ENCODE results near the gene PUSL1. TPM values are rescaled to one million over a fixed set of nuclear protein-coding genes. Genes with fewer than 3 reads are reported as not detected.

Gene PUSL1
- total RNA-seq, 2 donors from 2014 or later = 21.7 to 23.8 TPM

DNA sequence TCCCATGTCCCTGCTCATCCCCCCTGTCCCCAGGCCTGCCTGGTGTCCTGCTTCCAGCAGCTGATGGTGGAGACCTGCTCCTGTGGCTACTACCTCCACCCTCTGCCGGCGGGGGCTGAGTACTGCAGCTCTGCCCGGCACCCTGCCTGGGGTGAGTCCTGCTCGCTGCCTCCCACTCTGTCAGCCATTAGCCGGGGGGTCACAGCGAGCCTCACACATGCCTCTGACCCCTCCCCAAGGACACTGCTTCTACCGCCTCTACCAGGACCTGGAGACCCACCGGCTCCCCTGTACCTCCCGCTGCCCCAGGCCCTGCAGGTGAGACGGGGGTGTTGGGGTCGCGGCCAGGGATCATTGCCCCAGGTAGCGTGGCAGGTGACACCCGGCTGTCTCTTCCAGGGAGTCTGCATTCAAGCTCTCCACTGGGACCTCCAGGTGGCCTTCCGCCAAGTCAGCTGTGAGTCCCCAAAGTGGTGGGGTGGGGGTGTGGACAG, 18.1 kb upstream of the PUSL1 start:
- Histone ChIP-seq H3K9ac (ENCODE audit: extremely low read depth, low read length, poor library complexity, severe bottlenecking) (no peak overlapping the region), H3K27me3 (ENCODE audit: control insufficient read depth, insufficient read depth, low read length, poor library complexity, severe bottlenecking) (no peaks in the 10 kb centered on the region), H3K27ac (ENCODE audit: low read depth, low read length) (no peak overlapping the region), H3K36me3 (ENCODE audit: control insufficient read depth, insufficient read depth, low read length) (no peaks in the 10 kb centered on the region), H3K4me3 (ENCODE audit: low read length) (no peak overlapping the region), H3K4me1 (ENCODE audit: control insufficient read depth, insufficient read depth, low read length) (no peaks in the 10 kb centered on the region), H3K9me3 (ENCODE audit: control insufficient read depth, low read length) (no peaks in the 10 kb centered on the region)
- Mint-ChIP-seq H3K36me3 (ENCODE audit: low read depth) (no peaks in the 10 kb centered on the region), H3K4me1 (no peaks in the 10 kb centered on the region), H3K27me3 (ENCODE audit: insufficient read depth) (no peaks in the 10 kb centered on the region), H3K4me3 (no peak overlapping the region), H3K27ac (no peak overlapping the region), H3K9me3 (peaks cover 2% of the 10 kb centered on the region)
- DNase-seq = peak; percentile 94
- 76 to 77% methylated on average over 6 to 15 of the region's 15 CpGs for WGBS, 2 experiments (ENCODE audit: insufficient coverage in 1 of 2, insufficient read length in 1 of 2)
- TF ChIP-seq, protein P1, sequence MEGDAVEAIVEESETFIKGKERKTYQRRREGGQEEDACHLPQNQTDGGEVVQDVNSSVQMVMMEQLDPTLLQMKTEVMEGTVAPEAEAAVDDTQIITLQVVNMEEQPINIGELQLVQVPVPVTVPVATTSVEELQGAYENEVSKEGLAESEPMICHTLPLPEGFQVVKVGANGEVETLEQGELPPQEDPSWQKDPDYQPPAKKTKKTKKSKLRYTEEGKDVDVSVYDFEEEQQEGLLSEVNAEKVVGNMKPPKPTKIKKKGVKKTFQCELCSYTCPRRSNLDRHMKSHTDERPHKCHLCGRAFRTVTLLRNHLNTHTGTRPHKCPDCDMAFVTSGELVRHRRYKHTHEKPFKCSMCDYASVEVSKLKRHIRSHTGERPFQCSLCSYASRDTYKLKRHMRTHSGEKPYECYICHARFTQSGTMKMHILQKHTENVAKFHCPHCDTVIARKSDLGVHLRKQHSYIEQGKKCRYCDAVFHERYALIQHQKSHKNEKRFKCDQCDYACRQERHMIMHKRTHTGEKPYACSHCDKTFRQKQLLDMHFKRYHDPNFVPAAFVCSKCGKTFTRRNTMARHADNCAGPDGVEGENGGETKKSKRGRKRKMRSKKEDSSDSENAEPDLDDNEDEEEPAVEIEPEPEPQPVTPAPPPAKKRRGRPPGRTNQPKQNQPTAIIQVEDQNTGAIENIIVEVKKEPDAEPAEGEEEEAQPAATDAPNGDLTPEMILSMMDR (conservative IDR thresholded peaks at IDR 0.05) = peak; percentile 73

- no peaks in the 10 kb centered on the region for H3K36me3 ChIP-seq (ENCODE audit: control insufficient read depth, insufficient read depth, low read length)
- no peak overlapping the region for H3K27ac ChIP-seq (ENCODE audit: low read depth, low read length)
- H3K9ac ChIP-seq (ENCODE audit: extremely low read depth, low read length, poor library complexity, severe bottlenecking) = no peak overlapping the region
- no peak overlapping the region for H3K4me3 ChIP-seq (ENCODE audit: low read length)
- Mint-ChIP-seq H3K9me3 (peaks cover 2% of the 10 kb centered on the region), H3K27ac (no peak overlapping the region), H3K4me3 (no peak overlapping the region), H3K27me3 (ENCODE audit: insufficient read depth) (no peaks in the 10 kb centered on the region), H3K36me3 (ENCODE audit: low read depth) (no peaks in the 10 kb centered on the region), H3K4me1 (no peaks in the 10 kb centered on the region)
- no peaks in the 10 kb centered on the region for H3K9me3 ChIP-seq (ENCODE audit: control insufficient read depth, low read length)
- no peak for DNase-seq
- no peaks in the 10 kb centered on the region for H3K4me1 ChIP-seq (ENCODE audit: control insufficient read depth, insufficient read depth, low read length)
- 88 to 100% methylated on average over 3 to 28 of the region's 28 CpGs for WGBS, 2 experiments (ENCODE audit: insufficient coverage in 1 of 2, insufficient read length in 1 of 2)
- TF ChIP-seq, protein P1 (conservative IDR thresholded peaks at IDR 0.05) = no peak
- H3K27me3 ChIP-seq (ENCODE audit: control insufficient read depth, insufficient read depth, low read length, poor library complexity, severe bottlenecking) = no peaks in the 10 kb centered on the region
Observed at GRCh38 chr1:1291023-1291528, 17.3 kb upstream of the PUSL1 start.

DNA sequence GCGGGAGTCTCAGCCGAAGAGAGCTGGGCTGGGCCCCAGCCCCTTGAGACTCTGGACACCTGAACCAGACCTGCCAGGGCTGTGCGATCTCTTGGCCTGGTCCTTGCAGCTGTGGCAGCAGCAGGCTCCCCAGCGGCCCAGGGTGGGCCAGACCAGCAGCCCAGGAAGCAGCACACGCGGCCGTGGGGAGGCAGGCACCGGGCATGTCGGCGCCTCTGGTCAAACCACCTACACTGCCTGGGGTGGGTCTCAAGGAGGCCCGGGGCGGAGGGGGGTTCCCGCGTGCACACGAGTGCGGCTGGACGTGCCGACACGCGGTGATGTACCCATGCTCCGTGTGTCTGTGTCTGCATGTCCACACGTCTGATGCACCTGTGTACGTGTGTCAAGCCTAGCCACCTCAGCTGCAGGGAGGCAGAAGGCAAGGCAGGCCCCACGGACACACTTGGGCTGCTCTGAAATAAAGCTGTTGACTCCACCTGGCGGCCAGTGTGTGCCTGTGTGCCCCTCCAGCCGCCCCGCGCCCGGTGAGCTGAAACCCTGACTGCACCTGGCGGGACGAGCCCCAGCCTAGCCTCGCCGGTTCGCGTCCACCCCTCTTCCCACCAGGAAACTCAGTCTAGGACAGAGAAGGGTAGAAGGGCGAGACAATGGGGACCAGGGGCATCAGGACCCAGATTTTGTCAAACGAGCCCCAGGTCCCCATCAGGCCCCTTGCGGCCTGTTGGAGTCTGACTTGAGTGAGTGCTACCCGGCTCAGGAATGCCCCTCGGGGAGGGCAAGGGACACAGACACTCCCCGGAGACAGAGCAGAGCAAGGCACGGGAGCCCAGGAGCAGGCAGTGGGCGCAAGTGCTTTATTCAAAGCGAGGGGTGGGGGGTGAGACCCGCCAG, 16.6 kb upstream of the PUSL1 start:
- H3K27ac ChIP-seq (ENCODE audit: low read depth, low read length) = peak overlapping the region; percentile 6
- no peaks in the 10 kb centered on the region for H3K4me1 ChIP-seq (ENCODE audit: control insufficient read depth, insufficient read depth, low read length)
- Mint-ChIP-seq H3K4me3 (no peak overlapping the region), H3K36me3 (ENCODE audit: low read depth) (no peaks in the 10 kb centered on the region), H3K4me1 (no peaks in the 10 kb centered on the region), H3K27me3 (ENCODE audit: insufficient read depth) (no peaks in the 10 kb centered on the region), H3K27ac (no peak overlapping the region), H3K9me3 (peaks cover 2% of the 10 kb centered on the region)
- no peak overlapping the region for H3K9ac ChIP-seq (ENCODE audit: extremely low read depth, low read length, poor library complexity, severe bottlenecking)
- TF ChIP-seq, protein P1 (conservative IDR thresholded peaks at IDR 0.05) = peak; percentile 85
- 74 to 82% methylated on average over 25 to 45 of the region's 45 CpGs for WGBS, 2 experiments (ENCODE audit: insufficient coverage in 1 of 2, insufficient read length in 1 of 2)
- no peaks in the 10 kb centered on the region for H3K27me3 ChIP-seq (ENCODE audit: control insufficient read depth, insufficient read depth, low read length, poor library complexity, severe bottlenecking)
- DNase-seq = peak; percentile 93
- H3K36me3 ChIP-seq (ENCODE audit: control insufficient read depth, insufficient read depth, low read length) = no peaks in the 10 kb centered on the region
- H3K9me3 ChIP-seq (ENCODE audit: control insufficient read depth, low read length) = no peaks in the 10 kb centered on the region
- H3K4me3 ChIP-seq (ENCODE audit: low read length) = no peak overlapping the region
